MM.1S (cell line): ENCODE results near the gene MRAS.

Experiments used
- CTCF ChIP-seq: fragments of 300-600 bp; sonication (generic); IDR thresholded peaks from 2 replicates; pipeline ENCODE4 v1.5.1; 2016; ENCODE audit warnings: antibody characterized with exemption, low read length, mixed read lengths
- EZH2 ChIP-seq: fragments of 300-600 bp; sonication (generic); optimal IDR thresholded peaks from 2 replicates; pipeline ENCODE3; 2017; ENCODE audit warnings: low read depth, mild to moderate bottlenecking, antibody characterized with exemption, low read length, mixed read lengths
- EZH2phosphoT487 ChIP-seq: fragments of 300-600 bp; sonication (generic); IDR thresholded peaks from 2 replicates; pipeline ENCODE4 v1.6.1; 2018; ENCODE audit warnings: antibody characterized with exemption, low read length

- no peak for TF ChIP-seq CTCF
- TF ChIP-seq EZH2phosphoT487, result no peak
- TF ChIP-seq EZH2, result no peak
Measured at GRCh38 chr3:138367911-138368310, 19.5 kb downstream of the MRAS start.
